Common myeloid progenitor, CD34-positive (primary cell): ENCODE results near the gene AXIN1.

Experiments
- CTCF ChIA-PET: fragments of 350-600 bp; sonication (Branson Sonifier 250); formaldehyde crosslinking; loops from one replicate; lab custom pipeline; 2021; ENCODE audit warnings: antibody characterized with exemption; lab: Charles Lee
- POLR2A ChIA-PET: fragments of 350-600 bp; sonication (Branson Sonifier 250); formaldehyde crosslinking; loops from one replicate; lab custom pipeline; 2021; ENCODE audit warnings: antibody characterized with exemption; lab: Charles Lee
- DNase-seq, 3 donors: peaks; one replicate each; pipeline versions ENCODE4 v3.0.0 to v3.0.0-alpha.2; 2013
- H3K27ac ChIP-seq, 2 experiments: 1 replicate in 1 of 2; 2 replicates in 1 of 2; pipeline ENCODE4 v1.7.0; 2013; ENCODE audit warnings: inconsistent platforms in 2 of 2, low read length in 2 of 2, mild to moderate bottlenecking in 2 of 2, low read depth in 1 of 2, moderate library complexity in 1 of 2; ENCODE audit not compliant: severe bottlenecking in 2 of 2, insufficient read depth in 1 of 2, poor library complexity in 1 of 2
- H3K27me3 ChIP-seq, 5 experiments: replicated peaks in 2 of 5; 1 replicate in 3 of 5; 2 replicates in 2 of 5; pipeline versions ENCODE4 v1.6.1 to v1.7.0; 2013; ENCODE audit warnings: low read length in 4 of 5, mild to moderate bottlenecking in 2 of 5, moderate library complexity in 2 of 5, inconsistent platforms in 1 of 5; ENCODE audit not compliant: insufficient read depth in 5 of 5, control insufficient read depth in 4 of 5
- H3K36me3 ChIP-seq, 4 experiments: 1 replicate in 2 of 4; 2 replicates in 2 of 4; pipeline versions ENCODE4 v1.6.1 to v1.7.0; 2013; ENCODE audit warnings: low read length in 3 of 4, control low read depth in 1 of 4, mild to moderate bottlenecking in 1 of 4; ENCODE audit not compliant: control insufficient read depth in 4 of 4, insufficient read depth in 4 of 4
- H3K4me1 ChIP-seq, 4 experiments: 1 replicate in 3 of 4; 2 replicates in 1 of 4; pipeline versions ENCODE4 v1.6.1 to v1.7.1; 2013; ENCODE audit warnings: low read length in 3 of 4, mild to moderate bottlenecking in 3 of 4, control low read depth in 1 of 4, inconsistent platforms in 1 of 4, moderate library complexity in 1 of 4; ENCODE audit not compliant: control insufficient read depth in 4 of 4, insufficient read depth in 4 of 4; ENCODE audit errors: control extremely low read depth in 1 of 4
- H3K4me3 ChIP-seq, 7 experiments: 1 replicate in 4 of 7; 2 replicates in 3 of 7; pipeline versions ENCODE4 v1.5.1 to v1.7.0; 2013; ENCODE audit warnings: mild to moderate bottlenecking in 7 of 7, low read length in 6 of 7, moderate library complexity in 6 of 7, inconsistent platforms in 2 of 7, low read depth in 2 of 7, control low read depth in 1 of 7; ENCODE audit not compliant: insufficient read depth in 4 of 7, control insufficient read depth in 1 of 7; ENCODE audit errors: extremely low read depth in 1 of 7
- H3K9me3 ChIP-seq, 5 experiments: 1 replicate in 4 of 5; 2 replicates in 1 of 5; pipeline versions ENCODE4 v1.6.1 to v1.7.1; 2013; ENCODE audit warnings: low read length in 4 of 5, mild to moderate bottlenecking in 2 of 5, inconsistent platforms in 1 of 5, low read depth in 1 of 5, moderate library complexity in 1 of 5; ENCODE audit not compliant: control insufficient read depth in 4 of 5, insufficient read depth in 2 of 5; ENCODE audit errors: control extremely low read depth in 1 of 5
- WGBS: methylation state at CpG from one replicate; pipeline ENCODE4 v1.1.5; 2013; ENCODE audit not compliant: insufficient coverage; 5-methylcytosine and 5-hydroxymethylcytosine counted together

AXIN1 gene

GRCh38 chr16:359067-359763 lies 6.7 kb upstream of the AXIN1 start:
- CTCF ChIA-PET = no interaction called here

DNA sequence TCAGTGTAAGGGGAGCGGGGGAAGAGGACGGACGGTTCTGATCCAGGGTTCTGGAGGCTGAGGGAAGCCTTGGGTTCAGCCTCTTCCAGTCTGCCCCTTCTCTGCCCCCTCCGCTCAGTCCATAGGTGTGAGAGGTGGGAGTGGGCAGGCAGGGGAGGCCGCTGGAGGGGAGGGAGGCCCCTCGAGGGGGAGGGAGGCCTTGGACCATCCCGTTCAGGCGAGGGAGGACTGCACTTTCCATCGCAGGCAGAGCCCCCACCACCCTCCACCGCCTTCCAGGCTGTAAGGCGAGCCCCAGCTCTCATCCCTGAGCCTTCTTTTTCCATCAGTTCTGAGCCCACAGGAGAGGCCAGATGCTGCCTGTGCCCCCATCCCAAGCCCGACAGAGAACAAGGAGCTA lies 4.2 kb upstream of the AXIN1 start:
- H3K27ac ChIP-seq = no peak overlapping the region
- CTCF ChIA-PET = interaction anchor here (1.2 to 1.3 kb wide), 2 partner anchors 9 to 48 kb away, joined by 3 to 4 read pairs; no protein-coding TSS in a partner anchor

More at GRCh38 chr16:359067-359763, 6.7 kb upstream of the AXIN1 start:
- Histone ChIP-seq H3K9me3 (no peaks in the 10 kb centered on the region), H3K27me3 (peaks cover 0 to 9% (median 0%) of the 10 kb centered on the region in 5 experiments), H3K36me3 (no peaks in the 10 kb centered on the region), H3K27ac (no peak overlapping the region), H3K4me1 (peaks cover 0 to 15% (median 8%) of the 10 kb centered on the region in 4 experiments), H3K4me3 (no peak overlapping the region)
- POLR2A ChIA-PET = no interaction called here
- 96% methylated on average over 13 of the region's 19 CpGs for WGBS
- DNase-seq = no peak

GRCh38 chr16:354971-355461 lies 2.5 kb upstream of the AXIN1 start:
- Histone ChIP-seq H3K4me1 (peaks cover 0 to 32% (median 26%) of the 10 kb centered on the region in 4 experiments), H3K36me3 (peaks cover 0 to 6% (median 2%) of the 10 kb centered on the region in 4 experiments), H3K27me3 (no peaks in the 10 kb centered on the region), H3K27ac (no peak overlapping the region), H3K9me3 (no peaks in the 10 kb centered on the region), H3K4me3 (no peak overlapping the region)
- ChIA-PET POLR2A (interaction anchor here (1.1 kb wide), 1 partner anchor 29 kb away, joined by 3 read pairs; no protein-coding TSS in a partner anchor), CTCF (interaction anchor here (1.8 kb wide), 1 partner anchor 290 kb away, joined by 4 read pairs; no protein-coding TSS in a partner anchor)
- 45% methylated on average over 10 of the region's 10 CpGs for WGBS
- DNase-seq = peak in 2 of 3 donors; percentile 20 to 30

More for the DNA sequence above, 4.2 kb upstream of the AXIN1 start:
- Histone ChIP-seq H3K36me3 (no peaks in the 10 kb centered on the region), H3K27me3 (no peaks in the 10 kb centered on the region), H3K4me1 (peaks cover 0 to 23% (median 15%) of the 10 kb centered on the region in 4 experiments), H3K4me3 (no peak overlapping the region), H3K9me3 (no peaks in the 10 kb centered on the region)
- POLR2A ChIA-PET = no interaction called here
- 97% methylated on average over 9 of the region's 12 CpGs for WGBS
- DNase-seq = no peak

GRCh38 chr16:354291-354881 lies 1.9 kb upstream of the AXIN1 start:
- Histone ChIP-seq H3K4me3 (no peak overlapping the region), H3K27me3 (no peaks in the 10 kb centered on the region), H3K9me3 (no peaks in the 10 kb centered on the region), H3K36me3 (peaks cover 0 to 11% (median 4%) of the 10 kb centered on the region in 4 experiments), H3K4me1 (peaks cover 0 to 32% (median 26%) of the 10 kb centered on the region in 4 experiments), H3K27ac (no peak overlapping the region)
- no peak for DNase-seq
- 98% methylated on average over 11 of the region's 12 CpGs for WGBS
- CTCF ChIA-PET = interaction anchor here (0.6 to 1.8 kb wide), 2 partner anchors 126 to 289 kb away, joined by 3 to 4 read pairs; no protein-coding TSS in a partner anchor
- POLR2A ChIA-PET = interaction anchor here (1.1 kb wide), 1 partner anchor 29 kb away, joined by 3 read pairs; no protein-coding TSS in a partner anchor

DNA sequence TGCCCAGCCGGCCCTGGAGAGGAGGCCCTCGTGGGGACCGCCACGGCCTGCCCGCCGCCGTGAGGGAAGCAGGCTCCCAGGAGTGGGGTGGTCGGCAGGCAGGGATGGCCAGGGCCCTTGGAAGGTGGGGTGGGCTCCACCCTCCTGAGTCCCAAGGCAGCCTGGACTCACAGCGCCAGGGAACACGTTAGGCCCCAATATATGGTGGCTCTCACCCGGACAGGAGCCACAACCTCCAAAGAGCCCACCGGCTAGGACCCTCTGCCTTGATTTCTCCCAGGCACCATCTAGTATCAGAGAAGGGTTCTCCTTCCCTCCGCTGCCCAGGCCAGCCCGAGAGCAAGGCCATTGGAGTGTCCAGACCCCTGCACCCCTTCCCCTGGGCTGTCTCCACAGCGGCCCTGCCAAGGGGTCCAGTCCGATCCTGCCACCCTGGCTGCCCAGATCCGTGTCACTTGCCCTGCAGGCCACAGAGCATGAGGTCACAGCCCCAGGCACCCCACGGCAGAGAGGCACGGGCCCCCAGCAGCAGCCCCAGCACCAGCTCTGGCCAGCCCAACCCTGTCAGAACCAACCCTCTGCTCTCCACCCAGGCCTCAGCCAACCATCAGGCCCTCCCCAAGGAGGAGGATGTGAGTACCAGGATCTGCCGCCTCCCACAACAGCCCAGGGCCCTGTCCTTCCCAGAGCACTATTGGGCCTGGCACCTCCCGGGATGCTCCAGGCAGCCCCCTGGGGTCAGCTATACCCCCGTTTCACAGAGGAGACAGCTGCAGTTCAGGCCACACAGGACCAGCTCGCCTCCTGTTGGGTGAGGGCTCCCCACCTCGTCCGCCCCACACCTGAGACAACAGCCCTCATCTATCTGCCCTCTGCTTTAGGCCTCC lies 1.1 kb upstream of the AXIN1 start:
- Histone ChIP-seq H3K27me3 (no peaks in the 10 kb centered on the region), H3K4me3 (peak overlapping the region in 5 of 7 experiments; percentile 38 to 66 (median 59)), H3K9me3 (no peaks in the 10 kb centered on the region), H3K36me3 (peaks cover 0 to 12% (median 5%) of the 10 kb centered on the region in 4 experiments), H3K27ac (no peak overlapping the region), H3K4me1 (peaks cover 0 to 36% (median 26%) of the 10 kb centered on the region in 4 experiments)
- no peak for DNase-seq
- WGBS = 91% methylated on average over 17 of the region's 25 CpGs
- POLR2A ChIA-PET = no interaction called here
- CTCF ChIA-PET = interaction anchor here (1.8 kb wide), 1 partner anchor 288 kb away, joined by 4 read pairs; no protein-coding TSS in a partner anchor

GRCh38 chr16:351804-352520 lies 561 bp downstream of the AXIN1 start:
- no peaks in the 10 kb centered on the region for H3K9me3 ChIP-seq
- H3K4me1 ChIP-seq = peaks cover 0 to 46% (median 29%) of the 10 kb centered on the region in 4 experiments
- no peaks in the 10 kb centered on the region for H3K27me3 ChIP-seq
- POLR2A ChIA-PET = interaction anchor here (0.5 to 1.6 kb wide), 4 partner anchors 12 to 27 kb away, joined by 3 to 6 read pairs (median 3); no protein-coding TSS in a partner anchor
- CTCF ChIA-PET = interaction anchor here (0.6 to 4.8 kb wide), 5 partner anchors 10 to 142 kb away, joined by 3 to 30 read pairs (median 4); no protein-coding TSS in a partner anchor
- DNase-seq = peak in 2 of 3 donors; percentile 27 to 31
- peak overlapping the region in 1 of 2 experiments; percentile 78 for H3K27ac ChIP-seq
- under 1% methylated on average over 69 of the region's 95 CpGs for WGBS
- peaks cover 0 to 17% (median 11%) of the 10 kb centered on the region in 4 experiments for H3K36me3 ChIP-seq
- H3K4me3 ChIP-seq = peak overlapping the region; percentile 34 to 90 (median 67)
